ENCODE data around the gene ANKRD11.
"Not testable (repeated sequence)": the region's sequence is repeated elsewhere in the genome, so short reads cannot be mapped to it uniquely, and the experiment has no call there.

The ANKRD11 gene

DNA sequence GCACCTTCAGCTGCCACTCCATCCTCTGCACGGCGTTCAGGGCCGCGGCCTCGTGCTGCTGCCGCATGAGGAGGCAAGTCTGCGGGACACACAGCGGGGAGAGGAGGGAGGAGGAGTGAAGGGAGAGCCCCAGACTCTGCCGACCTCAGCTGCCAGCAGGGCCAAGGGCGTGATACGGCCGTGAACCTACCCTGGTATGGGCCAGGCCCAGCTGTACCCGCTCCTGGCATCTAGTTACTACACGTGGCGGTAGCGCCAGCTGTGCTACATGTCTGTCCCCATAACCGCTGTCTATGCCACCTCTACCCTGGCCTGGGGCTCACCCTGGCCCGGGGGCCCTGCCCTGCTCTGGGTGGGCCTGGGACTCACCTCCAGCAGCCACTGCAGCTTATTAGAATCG lies 221.8 kb downstream of the ANKRD11 start:
- Histone ChIP-seq H3K4me3 (ENCODE audit: low read length) (no peak overlapping the region), H3K79me2 (ENCODE audit: low read length) (0 out of 2 replicates have a peak, but pooled peaks cover 2% of the 10 kb centered on the region), H3K9me3 (replicated peaks; ENCODE audit: insufficient read depth, low read length) (no peaks in the 10 kb centered on the region), H3K27ac (ENCODE audit: low read length) (no peak overlapping the region), H3F3A (ENCODE audit: insufficient read depth, low read length) (no peaks in the 10 kb centered on the region), H3K27me3 (replicated peaks; ENCODE audit: insufficient read depth, low read length) (no peaks in the 10 kb centered on the region), H3K9ac (ENCODE audit: low read length) (no peak overlapping the region), H3K36me3 (replicated peaks; ENCODE audit: insufficient read depth, low read length) (no peaks in the 10 kb centered on the region; the same call in 1 of the 2 replicates), H3K4me1 (ENCODE audit: low read length) (no peaks in the 10 kb centered on the region), H3K9me2 (replicated peaks; ENCODE audit: insufficient read depth, low read length) (no peaks in the 10 kb centered on the region), H3K4me2 (ENCODE audit: low read depth, low read length) (no peak overlapping the region), H4K20me1 (ENCODE audit: insufficient read depth, low read length) (no peaks in the 10 kb centered on the region), H2AFZ (ENCODE audit: low read length) (no peak overlapping the region)
- TF ChIP-seq EZH2 (optimal IDR thresholded peaks at IDR 0.05; ENCODE audit: low read depth, low read length) (no peak), EZH2phosphoT487 (IDR thresholded peaks at IDR 0.05; ENCODE audit: low read length) (no peak), CTCF (IDR thresholded peaks at IDR 0.05; ENCODE audit: low read length) (no peak)
- no peak for DNase-seq

- not testable (repeated sequence) for H3K9me3 ChIP-seq (replicated peaks; ENCODE audit: insufficient read depth, low read length); H2AFZ ChIP-seq (ENCODE audit: low read length); H3K4me2 ChIP-seq (ENCODE audit: low read depth, low read length); H3F3A ChIP-seq (ENCODE audit: insufficient read depth, low read length); H3K27ac ChIP-seq (ENCODE audit: low read length); DNase-seq; H3K9me2 ChIP-seq (replicated peaks; ENCODE audit: insufficient read depth, low read length); H3K27me3 ChIP-seq (replicated peaks; ENCODE audit: insufficient read depth, low read length); H3K4me1 ChIP-seq (ENCODE audit: low read length); H3K36me3 ChIP-seq (replicated peaks; ENCODE audit: insufficient read depth, low read length); H3K4me3 ChIP-seq (ENCODE audit: low read length); H3K9ac ChIP-seq (ENCODE audit: low read length); H3K79me2 ChIP-seq (ENCODE audit: low read length); H4K20me1 ChIP-seq (ENCODE audit: insufficient read depth, low read length)
Observed at GRCh38 chr16:89267746-89268145, 222.6 kb downstream of the ANKRD11 start.

- Histone ChIP-seq H3K4me3 (ENCODE audit: low read length) (no peak overlapping the region), H3K27me3 (replicated peaks; ENCODE audit: insufficient read depth, low read length) (no peaks in the 10 kb centered on the region), H3K4me2 (ENCODE audit: low read depth, low read length) (no peak overlapping the region), H3K36me3 (replicated peaks; ENCODE audit: insufficient read depth, low read length) (no peaks in the 10 kb centered on the region; the same call in 1 of the 2 replicates), H2AFZ (ENCODE audit: low read length) (no peak overlapping the region), H3K79me2 (ENCODE audit: low read length) (0 out of 2 replicates have a peak, but pooled peaks cover 2% of the 10 kb centered on the region), H3K9me2 (replicated peaks; ENCODE audit: insufficient read depth, low read length) (no peaks in the 10 kb centered on the region), H3K27ac (ENCODE audit: low read length) (no peak overlapping the region), H3K9ac (ENCODE audit: low read length) (no peak overlapping the region), H3F3A (ENCODE audit: insufficient read depth, low read length) (no peaks in the 10 kb centered on the region), H3K4me1 (ENCODE audit: low read length) (no peaks in the 10 kb centered on the region), H3K9me3 (replicated peaks; ENCODE audit: insufficient read depth, low read length) (no peaks in the 10 kb centered on the region), H4K20me1 (ENCODE audit: insufficient read depth, low read length) (no peaks in the 10 kb centered on the region)
- TF ChIP-seq EZH2 (optimal IDR thresholded peaks at IDR 0.05; ENCODE audit: low read depth, low read length), result no peak
- no peak for DNase-seq
Observed at GRCh38 chr16:89266521-89267134, 223.7 kb downstream of the ANKRD11 start.

- Histone ChIP-seq H3K79me2 (ENCODE audit: low read length) (no peaks in the 10 kb centered on the region), H3F3A (ENCODE audit: insufficient read depth, low read length) (no peaks in the 10 kb centered on the region), H3K9me3 (replicated peaks; ENCODE audit: insufficient read depth, low read length) (no peaks in the 10 kb centered on the region), H3K36me3 (replicated peaks; ENCODE audit: insufficient read depth, low read length) (no peaks in the 10 kb centered on the region), H3K27me3 (replicated peaks; ENCODE audit: insufficient read depth, low read length) (no peaks in the 10 kb centered on the region), H3K4me1 (ENCODE audit: low read length) (no peaks in the 10 kb centered on the region), H3K4me2 (ENCODE audit: low read depth, low read length) (no peak overlapping the region), H3K9ac (ENCODE audit: low read length) (no peak overlapping the region), H3K9me2 (replicated peaks; ENCODE audit: insufficient read depth, low read length) (no peaks in the 10 kb centered on the region), H3K27ac (ENCODE audit: low read length) (no peak overlapping the region), H3K4me3 (ENCODE audit: low read length) (no peak overlapping the region), H4K20me1 (ENCODE audit: insufficient read depth, low read length) (no peaks in the 10 kb centered on the region), H2AFZ (ENCODE audit: low read length) (no peak overlapping the region)
- TF ChIP-seq CTCF (IDR thresholded peaks at IDR 0.05; ENCODE audit: low read length) (no peak), EZH2 (optimal IDR thresholded peaks at IDR 0.05; ENCODE audit: low read depth, low read length) (no peak), EZH2phosphoT487 (IDR thresholded peaks at IDR 0.05; ENCODE audit: low read length) (no peak)
- DNase-seq, result no peak
Observed at GRCh38 chr16:89265647-89266046, 224.7 kb downstream of the ANKRD11 start.

All from MM.1S (cell line).